K562 (cell line): ENCODE data around the gene TSEN54. TPM values are rescaled to one million over a fixed set of nuclear protein-coding genes. Genes with fewer than 3 reads are reported as not detected.
A peak's percentile ranks its signal among the peaks of the same experiment; 100 is the strongest.

Source experiments
- CHD4 ChIP-seq: fragments of 200-600 bp; sonication (generic); IDR thresholded peaks from 3 replicates; pipeline ENCODE4 v1.6.1; 2012; ENCODE audit warnings: low read depth, mild to moderate bottlenecking, mixed read lengths, low read length, inconsistent platforms; ENCODE audit not compliant: insufficient read depth, insufficient replicate concordance, poor library complexity, severe bottlenecking
- DACH1 ChIP-seq: fragments of 450-650 bp; IDR thresholded peaks from 2 replicates; pipeline ENCODE4 v1.6.1; 2018; ENCODE audit not compliant: partially characterized antibody
- DDX20 ChIP-seq: fragments of 450-650 bp; IDR thresholded peaks from 2 replicates; pipeline ENCODE4 v1.6.1; 2016; ENCODE audit warnings: missing genetic modification characterization, low read depth, mild to moderate bottlenecking, missing compliant biosample characterization, moderate library complexity
- E2F6 ChIP-seq, 2 experiments: IDR thresholded peaks; 2 replicates each; pipeline ENCODE4 v1.6.1; 2011; ENCODE audit warnings: borderline replicate concordance in 1 of 2, control low read depth in 1 of 2, low read depth in 1 of 2, low read length in 1 of 2, mild to moderate bottlenecking in 1 of 2, mixed read lengths in 1 of 2, moderate library complexity in 1 of 2; ENCODE audit not compliant: insufficient read depth in 1 of 2, insufficient read length in 1 of 2, poor library complexity in 1 of 2, severe bottlenecking in 1 of 2; ENCODE audit errors: extremely low read depth in 1 of 2
- EP300 ChIP-seq: IDR thresholded peaks from 2 replicates; pipeline ENCODE4 v1.6.1; 2012; ENCODE audit warnings: low read length, improper control_type of control experiment
- FIP1L1 ChIP-seq: fragments of 200-400 bp; formaldehyde crosslinking; IDR thresholded peaks from 2 replicates; pipeline ENCODE4 v1.6.1; 2018; ENCODE audit warnings: mild to moderate bottlenecking, low read depth, low read length; ENCODE audit not compliant: poor library complexity, severe bottlenecking
- GATAD2B ChIP-seq: fragments of 450-650 bp; IDR thresholded peaks from 2 replicates; pipeline ENCODE4 v1.6.1; 2017; ENCODE audit warnings: mild to moderate bottlenecking, borderline replicate concordance
- HDAC2 ChIP-seq: fragments of 450-650 bp; IDR thresholded peaks from 2 replicates; pipeline ENCODE4 v1.6.1; 2016; ENCODE audit warnings: mild to moderate bottlenecking
- KDM2B ChIP-seq: fragments of 250-450 bp; sonication (Bioruptor Pico); IDR thresholded peaks from 2 replicates; pipeline ENCODE4 v1.8.0; 2021; ENCODE audit warnings: mild to moderate bottlenecking, moderate library complexity
- MAX ChIP-seq: sonication (generic); formaldehyde crosslinking; IDR thresholded peaks from 2 replicates; pipeline ENCODE4 v1.9.0; 2022; ENCODE audit warnings: mild to moderate bottlenecking, missing genetic modification reagents
- NR2C2 ChIP-seq, 2 experiments: fragments of 200-800 bp in 1 of 2; sonication (Bioruptor generic) in 1 of 2; sonication (generic) in 1 of 2; formaldehyde crosslinking in 1 of 2; IDR thresholded peaks; 2 replicates each; pipeline versions ENCODE4 v1.6.1 to v1.8.0; 2016 to 2022; ENCODE audit warnings: mild to moderate bottlenecking in 1 of 2, missing compliant biosample characterization in 1 of 2, missing genetic modification characterization in 1 of 2, missing genetic modification reagents in 1 of 2
- PHF8 ChIP-seq: fragments of 200-600 bp; sonication (generic); IDR thresholded peaks from 2 replicates; pipeline ENCODE4 v1.6.1; 2012; ENCODE audit warnings: mixed run types, mild to moderate bottlenecking, inconsistent platforms, low read length, moderate library complexity, borderline replicate concordance
- RBBP5 ChIP-seq: fragments of 200-600 bp; sonication (generic); IDR thresholded peaks from 2 replicates; pipeline ENCODE4 v1.6.1; 2012; ENCODE audit warnings: borderline replicate concordance, mild to moderate bottlenecking, low read length, control low read depth, inconsistent platforms; ENCODE audit not compliant: insufficient read depth, poor library complexity, severe bottlenecking
- SAP30 ChIP-seq: fragments of 200-600 bp; sonication (generic); IDR thresholded peaks from 2 replicates; pipeline ENCODE4 v1.6.1; 2012; ENCODE audit warnings: borderline replicate concordance, low read depth, mild to moderate bottlenecking, moderate library complexity, low read length, control low read depth, inconsistent platforms; ENCODE audit not compliant: insufficient read depth, poor library complexity, severe bottlenecking
- SNIP1 ChIP-seq: fragments of 450-650 bp; IDR thresholded peaks from 2 replicates; pipeline ENCODE4 v1.7.1; 2017; ENCODE audit warnings: low read depth, mild to moderate bottlenecking
- SPI1 ChIP-seq: IDR thresholded peaks from 2 replicates; pipeline ENCODE4 v1.6.1; 2011; ENCODE audit warnings: low read depth, low read length, control low read depth, borderline replicate concordance
- ZBTB11 ChIP-seq, 3 experiments: fragments of 200-800 bp in 1 of 3; fragments of 250-450 bp in 1 of 3; fragments of 450-650 bp in 1 of 3; sonication (Bioruptor Pico) in 1 of 3; sonication (Bioruptor generic) in 1 of 3; formaldehyde crosslinking in 1 of 3; IDR thresholded peaks; 2 replicates each; pipeline versions ENCODE4 v1.6.1 to v1.8.0; 2016 to 2022; ENCODE audit warnings: mild to moderate bottlenecking in 2 of 3, missing genetic modification characterization in 2 of 3, missing compliant biosample characterization in 1 of 3, moderate library complexity in 1 of 3
- ZFX ChIP-seq: sonication (generic); formaldehyde crosslinking; IDR thresholded peaks from 2 replicates; pipeline ENCODE4 v1.8.0; 2022; ENCODE audit warnings: mild to moderate bottlenecking, missing genetic modification reagents, moderate library complexity
- ZNF384 ChIP-seq: IDR thresholded peaks from 2 replicates; pipeline ENCODE4 v1.6.1; 2012; ENCODE audit warnings: low read depth, low read length, improper control_type of control experiment
- ZNF436 ChIP-seq: fragments of 250-450, 450-650 bp; sonication (Bioruptor Pico); formaldehyde crosslinking; IDR thresholded peaks from 2 replicates; pipeline ENCODE4 v1.7.0; 2020; ENCODE audit warnings: mild to moderate bottlenecking
- ZNF830 ChIP-seq: fragments of 250-450 bp; sonication (Bioruptor Pico); IDR thresholded peaks from 2 replicates; pipeline ENCODE4 v1.5.0; 2021; ENCODE audit warnings: mild to moderate bottlenecking
- polyA plus RNA-seq, 8 experiments: library from polyadenylated mRNA; depleted of rRNA in 4 of 8; stranded (reverse) in 5 of 8; unstranded in 3 of 8; fragments of >200 nt; fragmentation: Nextera tagmentation in 2 of 8; fragmentation: Illumina TruSeq in 1 of 8; extraction: Ambion mirVana in 2 of 8; extraction: Trizol in 1 of 8; gene quantifications; 2 replicates each; pipeline versions ENCODE4 v1.2.1 to v1.2.3, GENCODE V29; 2011 to 2014; ENCODE audit warnings: inconsistent platforms in 1 of 8, missing spikeins in 1 of 8
- total RNA-seq, 7 experiments: library from RNA; depleted of rRNA in 6 of 7; stranded (reverse); fragments of >200 nt in 6 of 7; fragmentation: Illumina TruSeq in 2 of 7; extraction: Trizol in 2 of 7; gene quantifications; 2 replicates each; pipeline versions ENCODE4 v1.2.1 to v1.2.3, GENCODE V29; 2011 to 2021; ENCODE audit warnings: low replicate concordance in 1 of 7

Gene TSEN54
- total and polyA plus RNA-seq, 9 of the 15 experiments (the other 6 are each of a cell fraction or from before 2014, with no cell fraction given), result 5.9 to 64.3 (median 48.9) TPM

GRCh38 chr17:75525806-75526554 is 9.7 kb downstream of the TSEN54 start (continued):
- TF ChIP-seq SNIP1, result no peak
- TF ChIP-seq ZNF436 (CRISPR knock-in tag), result no peak
- no peak for TF ChIP-seq GATAD2B
- TF ChIP-seq EP300, result no peak
- TF ChIP-seq E2F6 (IDR thresholded peaks at IDR 0.05; ENCODE audit: borderline replicate concordance in 1 of 2, extremely low read depth in 1 of 2, insufficient read depth in 1 of 2, insufficient read length in 1 of 2, low read depth in 1 of 2, low read length in 1 of 2, poor library complexity in 1 of 2, severe bottlenecking in 1 of 2), result peak in 1 of 2 experiments; percentile 25
- TF ChIP-seq SAP30, result peak; percentile 28
- peak; percentile 51 for TF ChIP-seq FIP1L1
- TF ChIP-seq DDX20 (tag), result no peak
- TF ChIP-seq HDAC2, result no peak
- peak; percentile 14; the same call in 1 of the 2 replicates for TF ChIP-seq ZFX
- TF ChIP-seq KDM2B (CRISPR knock-in tag), result 0 out of 2 replicates have a peak, but pooled peaks have one; percentile 47
- no peak for TF ChIP-seq ZNF830 (CRISPR knock-in tag)
- TF ChIP-seq RBBP5, result peak; percentile 58
- peak; percentile 64; the same call in 1 of the 2 replicates for TF ChIP-seq PHF8
- no peak for TF ChIP-seq SPI1
- 0 out of 6 replicates have a peak, but pooled peaks of 1 of the 3 experiments have one; percentile 7 for TF ChIP-seq ZBTB11 (CRISPR knock-in tag; IDR thresholded peaks at IDR 0.05)
- no peak for TF ChIP-seq DACH1
- TF ChIP-seq NR2C2 (CRISPR knock-in tag; IDR thresholded peaks at IDR 0.05), result no peak
- TF ChIP-seq NR2C2 (tag; IDR thresholded peaks at IDR 0.05), result no peak
- TF ChIP-seq ZNF384, result no peak
- peak; percentile 41 for TF ChIP-seq CHD4
- TF ChIP-seq MAX (CRISPR knock-in tag), result 0 out of 2 replicates have a peak, but pooled peaks have one; percentile 15
